Peyer's patch (tissue), 4 donors: ENCODE data around the gene STRN3. TPM values are rescaled to one million over a fixed set of nuclear protein-coding genes. Genes with fewer than 3 reads are reported as not detected.
"Not testable (repeated sequence)": the region's sequence is repeated elsewhere in the genome, so short reads cannot be mapped to it uniquely, and the experiment has no call there.

ENCODE experiments used
- DNase-seq, 3 donors: peaks; one replicate each; pipeline ENCODE4 v3.0.0-alpha.2; 2017 to 2019
- H3K27ac ChIP-seq, 4 donors: fragments of 200-600 bp; sonication (generic); one replicate each; pipeline ENCODE4 v1.5.1; 2016 to 2019
- H3K27me3 ChIP-seq, 2 donors: fragments of 200-600 bp; sonication (generic); one replicate each; pipeline ENCODE4 v1.5.1; 2019
- H3K36me3 ChIP-seq, 3 donors: fragments of 200-600 bp; sonication (generic); one replicate each; pipeline ENCODE4 v1.5.1; 2016 to 2019
- H3K4me1 ChIP-seq, 4 donors: fragments of 200-600 bp; sonication (generic); one replicate each; pipeline ENCODE4 v1.5.1; 2016 to 2019
- H3K4me3 ChIP-seq, 4 donors: fragments of 200-600 bp; sonication (generic); 1 replicate in 3 of 4; 2 replicates in 1 of 4; pipeline ENCODE4 v1.5.1; 2016 to 2019; ENCODE audit warnings: mild to moderate bottlenecking in 1 of 4
- H3K9me3 ChIP-seq, 4 donors: fragments of 200-600 bp; sonication (generic); one replicate each; pipeline ENCODE4 v1.5.1; 2016 to 2019; ENCODE audit warnings: mild to moderate bottlenecking in 1 of 4
- POLR2A ChIP-seq, 2 donors: fragments of 450-650 bp; IDR thresholded peaks; one replicate each; pipeline ENCODE4 v1.5.1; 2017; ENCODE audit warnings: antibody characterized with exemption in 2 of 2, mild to moderate bottlenecking in 2 of 2, moderate library complexity in 2 of 2
- total RNA-seq, 4 donors: library from RNA; depleted of rRNA; stranded (reverse); fragments of >200 nt; gene quantifications; one replicate each; pipeline ENCODE4 v1.1.0, GENCODE V29; 2016
- TF ChIP-seq, protein P1 (sequence below), 6 experiments: fragments of 450-650 bp in 4 of 6; fragments of 200-600 bp in 2 of 6; sonication (generic) in 1 of 6; IDR thresholded peaks; one replicate each; pipeline ENCODE4 v1.5.1; 2017 to 2019; ENCODE audit warnings: antibody characterized with exemption in 6 of 6, mild to moderate bottlenecking in 3 of 6, moderate library complexity in 1 of 6

The STRN3 gene
- total RNA-seq, 4 donors from 2014 or later = 21.1 to 46.2 (median 26.8) TPM

DNA sequence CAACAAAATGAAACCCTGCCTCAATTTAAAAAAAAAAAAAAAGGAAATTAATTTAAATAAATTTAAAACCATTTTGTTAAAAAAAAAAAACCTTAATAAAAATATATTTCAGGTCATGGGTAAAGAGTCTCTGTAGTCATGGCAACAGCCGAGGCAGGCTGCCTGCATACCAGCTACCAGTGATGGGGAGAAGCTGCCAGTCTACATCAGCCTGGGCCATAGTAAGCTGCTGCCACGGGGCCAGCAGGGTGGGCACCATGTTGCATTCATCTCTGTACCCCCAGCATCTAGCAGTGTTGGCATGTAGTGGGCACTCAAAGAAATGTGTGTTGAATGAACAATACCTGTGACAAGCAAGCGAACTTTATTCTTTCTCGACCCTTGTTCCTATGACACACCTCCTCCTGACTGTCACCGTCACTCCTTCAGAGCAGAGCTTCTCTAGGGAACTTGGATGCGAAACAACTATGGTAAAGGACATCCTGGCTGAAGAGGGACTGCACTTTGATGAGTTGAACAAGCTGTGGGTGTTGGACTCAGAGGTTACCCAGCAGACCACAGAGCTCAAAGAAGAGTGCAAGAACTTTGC is 8.0 kb downstream of the STRN3 start:
- TF ChIP-seq POLR2A (IDR thresholded peaks at IDR 0.05) = no peak
- TF ChIP-seq, protein P1, sequence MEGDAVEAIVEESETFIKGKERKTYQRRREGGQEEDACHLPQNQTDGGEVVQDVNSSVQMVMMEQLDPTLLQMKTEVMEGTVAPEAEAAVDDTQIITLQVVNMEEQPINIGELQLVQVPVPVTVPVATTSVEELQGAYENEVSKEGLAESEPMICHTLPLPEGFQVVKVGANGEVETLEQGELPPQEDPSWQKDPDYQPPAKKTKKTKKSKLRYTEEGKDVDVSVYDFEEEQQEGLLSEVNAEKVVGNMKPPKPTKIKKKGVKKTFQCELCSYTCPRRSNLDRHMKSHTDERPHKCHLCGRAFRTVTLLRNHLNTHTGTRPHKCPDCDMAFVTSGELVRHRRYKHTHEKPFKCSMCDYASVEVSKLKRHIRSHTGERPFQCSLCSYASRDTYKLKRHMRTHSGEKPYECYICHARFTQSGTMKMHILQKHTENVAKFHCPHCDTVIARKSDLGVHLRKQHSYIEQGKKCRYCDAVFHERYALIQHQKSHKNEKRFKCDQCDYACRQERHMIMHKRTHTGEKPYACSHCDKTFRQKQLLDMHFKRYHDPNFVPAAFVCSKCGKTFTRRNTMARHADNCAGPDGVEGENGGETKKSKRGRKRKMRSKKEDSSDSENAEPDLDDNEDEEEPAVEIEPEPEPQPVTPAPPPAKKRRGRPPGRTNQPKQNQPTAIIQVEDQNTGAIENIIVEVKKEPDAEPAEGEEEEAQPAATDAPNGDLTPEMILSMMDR (IDR thresholded peaks at IDR 0.05) = no peak
- H3K27ac ChIP-seq = no peak overlapping the region
- no peak overlapping the region for H3K4me3 ChIP-seq
- peaks cover 0 to 10% (median 0%) of the 10 kb centered on the region in 3 donors for H3K36me3 ChIP-seq
- no peaks in the 10 kb centered on the region for H3K27me3 ChIP-seq
- H3K9me3 ChIP-seq = no peaks in the 10 kb centered on the region
- H3K4me1 ChIP-seq = no peaks in the 10 kb centered on the region
- no peak for DNase-seq

DNA sequence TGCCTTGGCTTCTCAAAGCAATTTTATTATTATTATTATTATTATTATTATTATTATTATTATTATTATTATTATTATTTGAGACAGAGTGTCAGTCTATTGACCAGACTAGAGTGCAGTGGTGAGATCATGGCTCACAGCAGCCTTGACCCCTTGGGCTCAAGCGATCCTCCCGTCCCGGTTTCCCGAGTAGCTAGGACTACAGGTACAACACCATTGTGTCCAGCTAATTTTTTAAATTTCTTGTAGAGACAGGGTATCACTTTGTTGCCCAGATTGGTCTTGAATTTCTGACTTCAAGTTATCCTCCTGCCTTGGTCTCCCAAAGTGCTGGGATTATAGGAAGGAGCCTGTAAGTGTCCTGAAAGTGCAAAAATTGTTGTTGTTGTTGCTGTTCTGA is 12.3 kb downstream of the STRN3 start:
- no peak for DNase-seq

DNA sequence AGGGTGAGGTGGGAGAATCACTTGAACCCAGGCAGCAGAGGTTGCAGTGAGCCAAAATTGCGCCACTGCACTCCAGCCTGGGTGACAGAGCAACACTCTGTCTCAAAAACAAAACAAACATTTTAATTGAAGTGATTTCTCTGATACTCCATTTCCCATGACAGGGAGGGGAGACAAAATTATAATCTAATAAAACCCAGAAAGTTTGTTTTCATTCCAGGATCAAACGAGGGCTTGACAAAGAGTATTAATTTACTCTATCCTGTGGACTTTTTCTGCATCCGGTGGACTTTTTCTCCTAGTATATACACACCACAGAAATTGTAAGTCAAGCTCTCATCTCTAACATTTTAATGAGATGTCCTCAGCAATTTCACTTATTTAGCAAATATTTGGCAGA is 15.2 kb downstream of the STRN3 start:
- no peaks in the 10 kb centered on the region for H3K27me3 ChIP-seq
- no peak overlapping the region for H3K4me3 ChIP-seq
- no peak overlapping the region for H3K27ac ChIP-seq
- TF ChIP-seq, protein P1 (IDR thresholded peaks at IDR 0.05) = no peak
- TF ChIP-seq POLR2A (IDR thresholded peaks at IDR 0.05) = no peak
- no peak for DNase-seq
- no peaks in the 10 kb centered on the region for H3K36me3 ChIP-seq
- H3K4me1 ChIP-seq = no peaks in the 10 kb centered on the region
- H3K9me3 ChIP-seq = no peaks in the 10 kb centered on the region

More for the DNA sequence above, 12.3 kb downstream of the STRN3 start:
- Histone ChIP-seq H3K36me3 (no peaks in the 10 kb centered on the region), H3K4me3 (no peak overlapping the region), H3K9me3 (no peaks in the 10 kb centered on the region), H3K4me1 (no peaks in the 10 kb centered on the region), H3K27ac (no peak overlapping the region), H3K27me3 (no peaks in the 10 kb centered on the region)
- TF ChIP-seq, protein P1 (IDR thresholded peaks at IDR 0.05) = no peak
- TF ChIP-seq POLR2A (IDR thresholded peaks at IDR 0.05) = no peak

DNA sequence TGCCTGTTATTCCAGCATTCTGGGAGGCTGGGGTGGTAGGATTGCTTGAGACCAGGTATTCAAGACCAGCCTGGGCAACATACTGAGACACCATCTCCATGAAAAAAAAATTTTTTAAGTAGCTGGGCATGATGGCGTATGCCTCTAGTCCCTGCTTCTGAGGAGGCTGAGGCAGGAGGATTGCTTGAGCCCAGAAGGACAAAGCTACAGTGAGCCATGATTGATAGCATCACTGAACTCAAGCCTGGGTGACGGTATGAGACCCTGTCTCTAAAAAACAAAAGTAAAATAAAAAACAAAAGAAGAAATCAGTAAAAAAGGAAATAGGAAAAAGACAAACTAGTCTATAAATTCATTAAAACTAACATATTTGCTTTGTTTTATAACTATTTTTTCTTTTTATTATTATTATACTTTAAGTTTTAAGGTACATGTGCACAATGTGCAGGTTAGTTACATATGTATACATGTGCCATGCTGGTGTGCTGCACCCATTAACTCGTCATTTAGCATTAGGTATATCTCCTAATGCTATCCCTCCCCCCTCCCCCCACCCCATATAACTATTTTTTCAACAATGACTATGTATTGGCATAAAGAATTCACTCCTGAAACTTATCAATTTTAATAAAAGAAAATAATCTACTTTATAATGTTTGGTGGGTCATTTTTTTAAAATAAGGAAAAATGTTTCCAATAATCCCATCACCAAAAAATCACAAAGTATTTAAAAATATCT is 16.2 kb downstream of the STRN3 start:
- H3K4me1 ChIP-seq = no peaks in the 10 kb centered on the region
- H3K4me3 ChIP-seq = no peak overlapping the region
- TF ChIP-seq, protein P1 (IDR thresholded peaks at IDR 0.05) = no peak
- no peak for TF ChIP-seq POLR2A (IDR thresholded peaks at IDR 0.05)
- no peaks in the 10 kb centered on the region for H3K9me3 ChIP-seq
- H3K27me3 ChIP-seq = no peaks in the 10 kb centered on the region
- peaks cover 0 to 3% (median 0%) of the 10 kb centered on the region in 3 donors for H3K36me3 ChIP-seq
- H3K27ac ChIP-seq = no peak overlapping the region
- no peak for DNase-seq

GRCh38 chr14:31006703-31007102 is 19.5 kb downstream of the STRN3 start:
- H3K9me3 ChIP-seq = no peaks in the 10 kb centered on the region
- no peaks in the 10 kb centered on the region for H3K27me3 ChIP-seq
- H3K27ac ChIP-seq = no peak overlapping the region
- TF ChIP-seq, protein P1 (IDR thresholded peaks at IDR 0.05) = no peak
- TF ChIP-seq POLR2A (IDR thresholded peaks at IDR 0.05) = no peak
- H3K4me3 ChIP-seq = no peak overlapping the region
- no peak for DNase-seq
- no peaks in the 10 kb centered on the region for H3K4me1 ChIP-seq
- H3K36me3 ChIP-seq = peaks cover 0 to 12% (median 0%) of the 10 kb centered on the region in 3 donors

GRCh38 chr14:31004007-31004406 is 22.2 kb downstream of the STRN3 start:
- not testable (repeated sequence) for H3K27me3 ChIP-seq, H3K27ac ChIP-seq, DNase-seq, H3K9me3 ChIP-seq, H3K4me1 ChIP-seq, H3K4me3 ChIP-seq
- H3K36me3 ChIP-seq = peaks cover 0 to 14% (median 0%) of the 10 kb centered on the region in 3 donors
